OCI-LY1 (cell line): ENCODE data around the gene CD226.

Experiments used
- CTCF ChIP-seq: fragments of 200-600 bp; sonication (generic), shearing (Covaris generic); IDR thresholded peaks from 2 replicates; pipeline ENCODE4 v1.5.1; 2017; ENCODE audit warnings: mild to moderate bottlenecking, antibody characterized with exemption, low read length, moderate library complexity, mixed read lengths
- EZH2 ChIP-seq: fragments of 200-600 bp; sonication (generic), shearing (Covaris generic); IDR thresholded peaks from 2 replicates; pipeline ENCODE4 v1.8.0; 2017; ENCODE audit warnings: borderline replicate concordance, mixed run types, mild to moderate bottlenecking, antibody characterized with exemption, low read length, moderate library complexity, mixed read lengths

- TF ChIP-seq CTCF = no peak
- TF ChIP-seq EZH2 = no peak
These were observed 49.3 kb downstream of the CD226 start for GRCh38 chr18:69898241-69898861.
